Fibroblast of lung (primary cell): Measurements from ENCODE around the gene PIK3C2B. TPM values are rescaled to one million over a fixed set of nuclear protein-coding genes. Genes with fewer than 3 reads are reported as not detected.

ENCODE experiments used
- DNase-seq, 2 donors: peaks; one replicate each; pipeline versions ENCODE4 v3.0.0 to v3.0.0-alpha.2; 2010; ENCODE audit warnings: low read depth in 2 of 2
- H2AFZ ChIP-seq: 2 replicates; pipeline ENCODE4 v1.5.1; 2012; ENCODE audit warnings: low read length, control low read depth, inconsistent platforms
- H3K27ac ChIP-seq: 2 replicates; pipeline ENCODE4 v1.5.1; 2011; ENCODE audit warnings: low read length, control low read depth; ENCODE audit not compliant: insufficient read depth
- H3K27me3 ChIP-seq: 2 replicates; pipeline ENCODE4 v1.5.1; 2011; ENCODE audit warnings: mild to moderate bottlenecking, low read length; ENCODE audit not compliant: control insufficient read depth, insufficient read depth
- H3K36me3 ChIP-seq: 2 replicates; pipeline ENCODE4 v1.5.1; 2011; ENCODE audit warnings: low read length; ENCODE audit not compliant: control insufficient read depth, insufficient read depth
- H3K4me1 ChIP-seq: 2 replicates; pipeline ENCODE4 v1.5.1; 2011; ENCODE audit warnings: low read length; ENCODE audit not compliant: control insufficient read depth, insufficient read depth; ENCODE audit errors: extremely low read depth
- H3K4me2 ChIP-seq: 2 replicates; pipeline ENCODE4 v1.5.1; 2011; ENCODE audit warnings: low read length, control low read depth; ENCODE audit not compliant: insufficient read depth; ENCODE audit errors: extremely low read depth
- H3K4me3 ChIP-seq, 4 experiments: fragments of 200-600 bp in 1 of 4; sonication (generic) in 1 of 4; replicated peaks in 1 of 4; 2 replicates each; pipeline ENCODE4 v1.5.1; 2011 to 2016; ENCODE audit warnings: low read length in 4 of 4, low read depth in 3 of 4, mild to moderate bottlenecking in 3 of 4, control low read depth in 2 of 4, inconsistent platforms in 1 of 4, mixed read lengths in 1 of 4; ENCODE audit not compliant: insufficient read depth in 1 of 4; ENCODE audit errors: control extremely low read depth in 1 of 4
- H3K79me2 ChIP-seq: 2 replicates; pipeline ENCODE4 v1.5.1; 2012; ENCODE audit warnings: mild to moderate bottlenecking, low read length, inconsistent platforms; ENCODE audit not compliant: control insufficient read depth, insufficient read depth
- H3K9ac ChIP-seq: 2 replicates; pipeline ENCODE4 v1.5.1; 2011; ENCODE audit warnings: mild to moderate bottlenecking, low read length, control low read depth; ENCODE audit not compliant: insufficient read depth
- H3K9me3 ChIP-seq: 2 replicates; pipeline ENCODE4 v1.5.1; 2012; ENCODE audit warnings: low read depth, low read length; ENCODE audit not compliant: control insufficient read depth, insufficient read depth
- H4K20me1 ChIP-seq: 2 replicates; pipeline ENCODE4 v1.5.1; 2011; ENCODE audit warnings: low read length; ENCODE audit not compliant: control insufficient read depth, insufficient read depth; ENCODE audit errors: extremely low read depth
- CTCF ChIP-seq, 2 donors: IDR thresholded peaks in 1 of 2; conservative IDR thresholded peaks in 1 of 2; 1 replicate in 1 of 2; 2 replicates in 1 of 2; pipeline ENCODE4 v1.5.1; 2011 to 2012; ENCODE audit warnings: low read length in 2 of 2, control low read depth in 1 of 2, inconsistent platforms in 1 of 2, low read depth in 1 of 2, mild to moderate bottlenecking in 1 of 2
- EZH2 ChIP-seq: IDR thresholded peaks from 2 replicates; pipeline ENCODE4 v1.5.1; 2012; ENCODE audit warnings: low read length, control low read depth, mild to moderate bottlenecking; ENCODE audit errors: missing control alignments
- polyA plus RNA-seq, 2 donors: library from polyadenylated mRNA; depleted of rRNA in 1 of 2; stranded (reverse) in 1 of 2; unstranded in 1 of 2; fragments of >200 nt; gene quantifications; 2 replicates each; pipeline ENCODE4 v1.2.1, GENCODE V29; 2011 to 2012; ENCODE audit warnings: missing spikeins in 1 of 2
- total RNA-seq: library from RNA; depleted of rRNA; stranded (reverse); fragments of >200 nt; gene quantifications from 2 replicates; pipeline ENCODE4 v1.2.1, GENCODE V29; 2014

PIK3C2B gene
- total and polyA plus RNA-seq, 2 donors (not counting 1 experiment from before 2014, with no cell fraction given), result 2.4 to 2.5 TPM

- no peak for DNase-seq
- Histone ChIP-seq H3K4me2 (no peak overlapping the region), H3K79me2 (no peaks in the 10 kb centered on the region), H4K20me1 (no peaks in the 10 kb centered on the region), H3K9ac (no peak overlapping the region), H2AFZ (no peak overlapping the region), H3K4me3 (no peak overlapping the region), H3K9me3 (no peaks in the 10 kb centered on the region), H3K36me3 (no peaks in the 10 kb centered on the region), H3K27me3 (peaks cover 4% of the 10 kb centered on the region), H3K4me1 (no peaks in the 10 kb centered on the region), H3K27ac (no peak overlapping the region)
- no peak for TF ChIP-seq CTCF (conservative IDR thresholded peaks at IDR 0.05 in 1 of 2, IDR thresholded peaks at IDR 0.05 in 1 of 2; ENCODE audit: low read depth in 1 of 2, low read length in 2 of 2)
These were observed 38.8 kb downstream of the PIK3C2B start for GRCh38 chr1:204455831-204456145.

GRCh38 chr1:204455063-204455830, 39.4 kb downstream of the PIK3C2B start:
- Histone ChIP-seq H3K36me3 (no peaks in the 10 kb centered on the region), H3K9ac (no peak overlapping the region), H3K9me3 (no peaks in the 10 kb centered on the region), H3K4me2 (no peak overlapping the region), H2AFZ (no peak overlapping the region), H3K79me2 (no peaks in the 10 kb centered on the region), H3K27me3 (peaks cover 4% of the 10 kb centered on the region), H3K27ac (no peak overlapping the region), H4K20me1 (no peaks in the 10 kb centered on the region), H3K4me1 (no peaks in the 10 kb centered on the region), H3K4me3 (no peak overlapping the region)
- DNase-seq, result no peak
- TF ChIP-seq EZH2 (no peak), CTCF (conservative IDR thresholded peaks at IDR 0.05 in 1 of 2, IDR thresholded peaks at IDR 0.05 in 1 of 2; ENCODE audit: low read depth in 1 of 2, low read length in 2 of 2) (no peak)

GRCh38 chr1:204454476-204454875, 40.1 kb downstream of the PIK3C2B start:
- no peaks in the 10 kb centered on the region for H3K36me3 ChIP-seq
- no peak overlapping the region for H3K27ac ChIP-seq
- no peak overlapping the region for H3K4me2 ChIP-seq
- no peak overlapping the region for H3K9ac ChIP-seq
- H3K4me3 ChIP-seq, result no peak overlapping the region
- H3K27me3 ChIP-seq, result peaks cover 4% of the 10 kb centered on the region
- TF ChIP-seq CTCF (conservative IDR thresholded peaks at IDR 0.05 in 1 of 2, IDR thresholded peaks at IDR 0.05 in 1 of 2; ENCODE audit: low read depth in 1 of 2, low read length in 2 of 2) (no peak), EZH2 (no peak)
- no peaks in the 10 kb centered on the region for H3K79me2 ChIP-seq
- DNase-seq, result no peak
- H3K9me3 ChIP-seq, result no peaks in the 10 kb centered on the region
- no peaks in the 10 kb centered on the region for H3K4me1 ChIP-seq
- H4K20me1 ChIP-seq, result no peaks in the 10 kb centered on the region
- no peak overlapping the region for H2AFZ ChIP-seq
